Colonic mucosa (tissue), 4 donors: ENCODE data around the gene FMNL2. TPM values are rescaled to one million over a fixed set of nuclear protein-coding genes. Genes with fewer than 3 reads are reported as not detected.

ENCODE experiments used
- DNase-seq: peaks from one replicate; pipeline ENCODE4 v3.0.0-alpha.2; 2020
- H3K27ac ChIP-seq: fragments of 200-600 bp; one replicate; pipeline ENCODE4 v1.8.0; 2021
- H3K27me3 ChIP-seq: fragments of 200-600 bp; one replicate; pipeline ENCODE4 v1.8.0; 2021
- H3K36me3 ChIP-seq: fragments of 200-600 bp; one replicate; pipeline ENCODE4 v1.8.0; 2021
- H3K4me1 ChIP-seq: fragments of 200-600 bp; one replicate; pipeline ENCODE4 v1.8.0; 2021; ENCODE audit warnings: mild to moderate bottlenecking
- H3K4me3 ChIP-seq: fragments of 200-600 bp; one replicate; pipeline ENCODE4 v1.8.0; 2021
- H3K9ac ChIP-seq, 2 donors: one replicate each; pipeline ENCODE4 v1.7.0; 2013; ENCODE audit warnings: control low read depth in 2 of 2, low read depth in 2 of 2, low read length in 2 of 2
- H3K9me3 ChIP-seq: fragments of 200-600 bp; one replicate; pipeline ENCODE4 v1.8.0; 2021
- CTCF ChIP-seq: fragments of 200-600 bp; IDR thresholded peaks from one replicate; pipeline ENCODE4 v1.8.0; 2022; ENCODE audit warnings: antibody characterized with exemption, mild to moderate bottlenecking
- intact Hi-C: fragments of 100-400 bp; cut with DNase I; formaldehyde crosslinking; loops from one replicate; pipeline ENCODE4 v1.14.1; 2022
- total RNA-seq, 2 donors: library from RNA; stranded (reverse); fragmentation: NEBNext Ultra II Directional in 1 of 2; extraction: Animal tissue kit (Norgen Biotek cat#: 25700) in 1 of 2; gene quantifications; one replicate each; pipeline ENCODE4 v1.2.1, GENCODE V29; 2021
- donor health status: healthy.
- donor health status: DM: no; HTN: no; CAD: no.
- donor health status: DM: no; HTN: no; CAD: no.

FMNL2 gene
- total RNA-seq, 2 donors from 2014 or later, result 10.6 to 17.5 TPM

GRCh38 chr2:152376385-152376784 is 41.4 kb downstream of the FMNL2 start:
- Histone ChIP-seq H3K27ac (no peak overlapping the region), H3K4me1 (no peaks in the 10 kb centered on the region), H3K9me3 (no peaks in the 10 kb centered on the region), H3K36me3 (no peaks in the 10 kb centered on the region), H3K27me3 (no peaks in the 10 kb centered on the region), H3K9ac (no peak overlapping the region), H3K4me3 (no peak overlapping the region)
- DNase-seq, result no peak
- no peak for TF ChIP-seq CTCF
- intact Hi-C loops, result no loop called here

- H3K4me1 ChIP-seq, result no peaks in the 10 kb centered on the region
- H3K27me3 ChIP-seq, result no peaks in the 10 kb centered on the region
- intact Hi-C loops, result no loop called here
- DNase-seq, result no peak
- no peak overlapping the region for H3K9ac ChIP-seq
- no peak for TF ChIP-seq CTCF
- H3K27ac ChIP-seq, result no peak overlapping the region
- H3K9me3 ChIP-seq, result no peaks in the 10 kb centered on the region
- H3K36me3 ChIP-seq, result no peaks in the 10 kb centered on the region
- no peak overlapping the region for H3K4me3 ChIP-seq
These were observed 42.0 kb downstream of the FMNL2 start for GRCh38 chr2:152376968-152377367.

- H3K4me1 ChIP-seq, result no peaks in the 10 kb centered on the region
- no peaks in the 10 kb centered on the region for H3K9me3 ChIP-seq
- TF ChIP-seq CTCF, result no peak
- no peaks in the 10 kb centered on the region for H3K36me3 ChIP-seq
- no peak overlapping the region for H3K9ac ChIP-seq
- H3K4me3 ChIP-seq, result no peak overlapping the region
- DNase-seq, result no peak
- H3K27ac ChIP-seq, result no peak overlapping the region
- H3K27me3 ChIP-seq, result no peaks in the 10 kb centered on the region
- intact Hi-C loops, result no loop called here
These were observed 44.1 kb downstream of the FMNL2 start for GRCh38 chr2:152379089-152379488.

GRCh38 chr2:152380261-152381055 is 45.5 kb downstream of the FMNL2 start:
- H3K36me3 ChIP-seq, result no peaks in the 10 kb centered on the region

GRCh38 chr2:152383702-152384101 is 48.7 kb downstream of the FMNL2 start:
- Histone ChIP-seq H3K27ac (no peak overlapping the region), H3K36me3 (no peaks in the 10 kb centered on the region), H3K27me3 (no peaks in the 10 kb centered on the region), H3K4me3 (no peak overlapping the region), H3K9me3 (no peaks in the 10 kb centered on the region), H3K4me1 (no peaks in the 10 kb centered on the region), H3K9ac (no peak overlapping the region)
- intact Hi-C loops, result no loop called here
- no peak for TF ChIP-seq CTCF
- no peak for DNase-seq

More at GRCh38 chr2:152380261-152381055, 45.5 kb downstream of the FMNL2 start:
- no peaks in the 10 kb centered on the region for H3K9me3 ChIP-seq
- H3K27ac ChIP-seq, result no peak overlapping the region
- no peak for TF ChIP-seq CTCF
- H3K27me3 ChIP-seq, result no peaks in the 10 kb centered on the region
- no peaks in the 10 kb centered on the region for H3K4me1 ChIP-seq
- H3K4me3 ChIP-seq, result no peak overlapping the region
- intact Hi-C loops, result no loop called here
- no peak for DNase-seq
- H3K9ac ChIP-seq, result no peak overlapping the region
